IMR-90 (cell line): ENCODE data around the gene ZNF548.

ENCODE experiments used
- CTCF ChIP-seq: conservative IDR thresholded peaks from 2 replicates; pipeline ENCODE4 v1.5.1; 2012; ENCODE audit warnings: mild to moderate bottlenecking, low read depth, low read length, improper control_type of control experiment
- RFX5 ChIP-seq: IDR thresholded peaks from 2 replicates; pipeline ENCODE4 v1.8.0; 2012; ENCODE audit warnings: low read depth, mild to moderate bottlenecking, low read length, moderate library complexity

- TF ChIP-seq RFX5 (no peak), CTCF (no peak)
Measured at GRCh38 chr19:57434386-57435061, 44.9 kb downstream of the ZNF548 start.
